HG02852 (cell line): Measurements from ENCODE around the gene CCDC91.

Source experiments
- ATAC-seq: cut with Tn5 transposase; IDR thresholded peaks from one replicate; pipeline ENCODE4 v1.9.1; 2021; ENCODE audit warnings: mild to moderate bottlenecking, moderate library complexity; ENCODE audit not compliant: unreplicated experiment

Gene CCDC91, protein sequence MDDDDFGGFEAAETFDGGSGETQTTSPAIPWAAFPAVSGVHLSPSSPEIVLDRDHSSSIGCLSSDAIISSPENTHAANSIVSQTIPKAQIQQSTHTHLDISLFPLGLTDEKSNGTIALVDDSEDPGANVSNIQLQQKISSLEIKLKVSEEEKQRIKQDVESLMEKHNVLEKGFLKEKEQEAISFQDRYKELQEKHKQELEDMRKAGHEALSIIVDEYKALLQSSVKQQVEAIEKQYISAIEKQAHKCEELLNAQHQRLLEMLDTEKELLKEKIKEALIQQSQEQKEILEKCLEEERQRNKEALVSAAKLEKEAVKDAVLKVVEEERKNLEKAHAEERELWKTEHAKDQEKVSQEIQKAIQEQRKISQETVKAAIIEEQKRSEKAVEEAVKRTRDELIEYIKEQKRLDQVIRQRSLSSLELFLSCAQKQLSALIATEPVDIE

DNA sequence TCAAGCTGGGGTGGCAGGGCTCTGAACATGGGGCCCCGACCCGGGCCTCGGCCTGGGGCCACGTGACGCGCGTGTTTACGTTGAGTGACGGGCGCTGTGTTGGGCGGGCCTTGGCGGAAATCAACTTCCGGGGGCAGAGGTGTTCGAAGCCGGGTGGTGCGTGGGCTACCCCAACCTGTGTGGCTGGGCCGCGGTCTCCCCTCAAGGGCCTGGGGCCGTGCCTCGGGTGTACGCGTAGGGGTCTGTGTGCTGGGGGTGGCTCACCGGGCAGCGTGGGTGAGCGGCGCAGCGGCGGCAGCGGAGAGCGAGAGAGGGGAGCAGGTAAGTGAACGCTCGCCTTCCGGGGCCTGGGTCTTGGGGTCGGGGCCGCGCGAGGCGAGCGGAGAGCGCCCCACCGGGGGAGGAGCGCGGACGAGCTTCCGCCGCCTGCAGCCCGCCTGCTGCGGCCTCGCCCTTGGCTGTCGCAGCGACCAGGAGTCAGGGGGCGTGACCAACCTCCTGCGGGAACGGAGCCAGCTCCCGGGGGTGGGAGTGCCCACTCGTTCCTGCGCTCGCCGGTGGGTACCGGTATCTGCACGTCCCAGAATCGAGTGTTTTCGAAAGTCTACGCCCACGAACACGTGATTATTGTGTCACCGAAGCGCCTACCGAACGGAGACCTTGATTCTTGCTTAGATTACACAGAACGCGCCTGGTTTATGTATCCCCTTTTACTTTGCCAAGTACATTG is at the start of gene CCDC91:
CCDC91 (plus strand) TSS at position 136 of the 730 bp plus-strand sequence. CDS start 66,760 bp downstream, outside the sequence.
- peak; percentile 93 for ATAC-seq

DNA sequence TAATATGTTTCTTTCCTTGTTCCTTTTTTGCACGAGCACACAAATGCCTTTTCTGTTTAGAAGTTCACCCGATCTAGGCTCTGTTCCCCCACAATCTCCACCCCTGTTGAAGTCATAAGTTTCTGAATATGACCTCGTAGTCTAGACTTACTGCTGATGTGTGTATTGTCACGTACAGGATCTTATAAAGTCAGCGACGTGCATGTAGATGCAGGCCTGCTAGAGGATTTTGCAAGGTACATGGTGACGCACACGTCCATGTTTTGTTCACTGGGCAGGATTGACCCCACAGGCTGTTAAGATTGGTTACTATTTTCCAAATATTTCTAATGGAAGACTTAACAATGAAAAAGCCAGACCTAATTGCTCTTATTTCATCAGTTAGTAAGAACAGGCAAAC is 46.2 kb upstream of the CCDC91 start:
- ATAC-seq = no peak

GRCh38 chr12:28144532-28144931 is 45.7 kb upstream of the CCDC91 start:
- no peak for ATAC-seq

DNA sequence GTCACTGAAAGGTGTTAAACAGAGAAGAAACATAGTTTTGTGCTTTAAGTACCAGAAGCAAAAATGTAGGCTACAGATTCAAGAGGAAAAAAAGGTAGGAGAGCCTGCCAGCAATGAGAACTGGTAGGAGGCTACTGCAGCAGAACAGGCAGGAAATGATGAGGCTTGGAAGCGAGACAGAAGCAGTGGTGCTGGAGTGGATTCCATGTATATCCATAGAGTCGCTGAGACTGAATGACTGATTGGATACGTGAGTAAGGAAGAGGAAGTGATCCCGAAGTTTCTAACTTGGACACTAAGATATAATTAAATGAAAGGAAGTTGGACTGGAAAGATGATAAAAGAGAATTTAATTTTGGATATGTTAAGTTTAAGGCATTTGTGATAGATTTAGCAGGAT is 45.0 kb upstream of the CCDC91 start:
- no peak for ATAC-seq

- no peak for ATAC-seq
Observed at GRCh38 chr12:28149279-28149678, 41.0 kb upstream of the CCDC91 start.

- ATAC-seq = no peak
Observed at GRCh38 chr12:28156362-28156761, 33.9 kb upstream of the CCDC91 start.

DNA sequence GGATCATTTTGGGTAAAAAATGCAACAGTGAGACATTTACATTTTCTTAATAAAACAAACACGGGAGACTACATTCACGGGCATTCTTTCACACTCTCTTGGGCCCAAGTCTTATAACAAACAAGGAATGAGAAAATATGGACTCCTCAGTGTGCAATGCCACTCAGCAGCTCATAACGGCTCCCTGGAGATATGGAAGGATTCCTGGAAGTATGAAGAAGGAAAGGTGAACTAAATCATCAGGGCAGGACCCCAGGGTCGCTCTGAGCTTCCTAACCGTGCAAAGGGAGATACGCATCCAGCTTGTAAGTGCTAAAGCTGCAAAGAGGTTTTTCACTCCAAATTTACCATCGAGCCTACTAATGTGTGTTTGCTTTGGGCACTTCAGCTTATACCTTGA is 33.5 kb upstream of the CCDC91 start:
- no peak for ATAC-seq

GRCh38 chr12:28158353-28158752 is 31.9 kb upstream of the CCDC91 start:
- no peak for ATAC-seq

- no peak for ATAC-seq
Observed at GRCh38 chr12:28159688-28160087, 30.6 kb upstream of the CCDC91 start.

GRCh38 chr12:28161697-28162096 is 28.6 kb upstream of the CCDC91 start:
- ATAC-seq = no peak

DNA sequence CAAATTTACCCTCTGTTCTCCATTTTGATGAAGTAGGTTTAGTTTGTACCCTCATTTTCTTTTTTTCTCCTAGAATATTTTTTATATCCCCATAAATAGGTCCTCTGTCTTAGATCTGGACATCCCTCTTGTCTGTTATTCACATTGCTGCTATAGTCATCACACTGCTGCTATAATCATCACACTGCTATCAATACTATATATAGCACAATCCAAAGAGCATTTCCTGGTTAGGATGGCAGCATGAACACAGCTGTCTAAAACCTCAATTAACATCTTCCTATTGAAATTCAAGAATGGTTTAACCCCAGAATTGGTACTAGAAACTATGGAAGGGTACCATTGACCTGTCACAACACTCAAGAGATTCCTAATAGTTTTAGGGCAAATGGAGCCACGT is 27.6 kb upstream of the CCDC91 start:
- no peak for ATAC-seq

- no peak for ATAC-seq
Observed at GRCh38 chr12:28164644-28165275, 25.5 kb upstream of the CCDC91 start.

GRCh38 chr12:28167981-28168485 is 22.2 kb upstream of the CCDC91 start:
- no peak for ATAC-seq

DNA sequence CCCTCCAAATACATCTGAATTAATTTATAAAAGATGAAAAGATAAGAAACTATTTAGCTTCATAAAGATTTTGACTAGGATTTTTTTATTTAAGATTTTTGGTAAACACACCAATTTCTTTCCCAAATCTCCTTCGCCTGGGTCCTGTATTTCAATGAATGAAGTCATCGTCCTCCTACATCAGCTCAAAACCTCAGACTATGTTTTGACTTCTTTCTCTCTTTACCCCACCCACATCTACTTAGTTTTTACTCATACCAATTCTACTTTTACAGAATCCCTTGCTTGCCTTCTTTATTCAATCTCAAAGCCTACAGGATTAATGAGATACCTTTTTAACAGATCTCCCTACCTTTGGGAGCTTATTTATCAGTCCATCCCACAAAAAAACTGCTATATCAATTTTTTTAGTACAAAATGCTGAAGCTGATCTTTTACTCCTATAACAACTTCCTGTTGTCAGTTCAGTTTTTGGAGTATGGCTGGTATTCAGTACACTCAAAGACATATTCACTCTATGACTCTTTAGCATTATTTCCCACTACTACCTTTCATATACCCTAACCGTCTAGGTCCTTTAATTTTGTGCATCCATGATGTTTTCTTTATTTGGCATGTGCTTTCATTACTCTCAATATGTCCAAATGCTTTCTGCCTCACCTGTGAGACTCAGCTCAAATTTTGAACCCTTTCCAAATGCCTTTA is 18.7 kb upstream of the CCDC91 start:
- ATAC-seq = no peak

DNA sequence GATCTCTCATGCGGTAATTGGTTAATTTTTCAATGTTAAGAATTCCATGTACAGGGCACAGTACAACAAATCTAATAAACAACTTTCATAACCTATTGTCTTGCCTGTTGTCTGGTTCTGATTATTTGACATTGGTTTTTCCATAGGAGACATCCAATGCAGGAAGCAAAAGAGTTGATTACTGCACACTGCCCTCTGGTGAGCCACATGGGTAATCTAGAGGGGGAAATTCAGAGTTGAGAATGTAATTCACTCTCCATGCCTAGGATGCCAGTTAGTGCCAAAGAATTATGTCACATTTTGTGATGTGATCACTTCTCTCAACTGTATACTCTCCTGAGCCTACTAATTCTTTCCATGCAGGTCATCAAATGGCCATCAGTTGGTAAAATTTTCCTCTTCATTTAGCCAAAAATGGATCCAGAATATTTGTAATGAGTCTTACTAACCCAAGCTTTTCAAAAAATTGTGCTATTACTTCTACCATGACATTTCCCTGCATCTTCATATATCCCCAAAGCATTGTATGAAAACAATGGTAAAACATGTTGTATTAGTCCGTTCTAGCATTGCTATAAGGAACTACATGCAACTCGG is 17.7 kb upstream of the CCDC91 start:
- no peak for ATAC-seq

DNA sequence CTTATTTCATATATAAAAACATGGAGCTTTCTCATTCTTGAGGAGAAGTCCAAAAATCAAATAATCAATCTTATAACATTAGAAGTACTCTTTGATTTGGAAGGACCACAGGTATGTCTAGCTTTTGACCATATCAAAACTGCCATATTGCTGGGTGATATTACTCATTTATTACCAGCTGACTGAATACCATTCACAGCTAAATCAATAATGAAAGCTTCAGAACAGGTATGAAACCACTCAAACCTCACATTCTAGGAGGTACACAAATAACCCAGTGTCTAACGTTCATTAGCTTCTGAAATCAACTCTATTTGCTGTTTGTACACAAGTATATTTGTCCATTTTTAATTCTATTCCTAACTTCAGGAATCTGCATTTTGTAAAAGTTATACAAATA is 16.8 kb upstream of the CCDC91 start:
- no peak for ATAC-seq

DNA sequence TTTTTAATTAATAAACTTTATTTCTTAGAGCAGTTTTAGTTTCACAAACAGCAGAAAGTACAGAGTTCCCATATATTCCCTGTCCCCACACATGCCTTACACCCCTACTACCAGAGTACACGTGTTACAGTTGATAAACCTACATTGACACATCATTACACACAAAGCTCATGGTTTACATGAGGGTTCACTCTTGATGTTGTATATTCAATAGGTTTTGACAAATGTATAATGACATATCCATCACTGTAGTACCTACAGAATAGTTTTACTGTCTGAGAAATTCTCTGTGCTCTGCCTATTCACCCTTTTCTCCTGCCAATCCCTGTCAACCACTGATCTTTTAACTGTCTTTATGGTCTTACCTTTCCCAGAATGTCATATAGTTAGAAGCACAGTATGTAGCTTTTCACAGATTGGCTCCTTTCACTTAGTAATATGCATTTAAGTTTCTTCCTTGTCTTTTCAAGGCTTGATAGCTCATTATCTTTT is 15.1 kb upstream of the CCDC91 start:
- no peak for ATAC-seq

DNA sequence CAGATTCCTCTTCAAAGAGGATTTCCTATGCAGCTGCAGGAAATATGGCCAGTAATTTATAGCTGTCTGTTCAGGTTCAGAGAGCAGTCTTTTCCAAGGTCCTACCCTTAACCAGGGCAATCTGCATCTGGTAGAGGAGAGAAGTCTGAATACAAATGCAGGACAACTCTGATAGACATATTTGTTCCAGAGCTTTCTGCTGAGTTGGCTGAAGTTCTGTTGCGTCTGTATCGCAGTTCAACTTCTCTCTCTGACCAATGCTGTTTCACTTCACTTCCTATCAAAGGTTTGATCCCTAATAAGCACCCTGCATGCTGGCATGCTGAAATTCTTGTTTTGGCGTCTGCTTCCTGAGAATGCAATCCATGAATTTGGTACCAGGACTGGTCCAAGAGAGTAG is 14.0 kb upstream of the CCDC91 start:
- no peak for ATAC-seq

DNA sequence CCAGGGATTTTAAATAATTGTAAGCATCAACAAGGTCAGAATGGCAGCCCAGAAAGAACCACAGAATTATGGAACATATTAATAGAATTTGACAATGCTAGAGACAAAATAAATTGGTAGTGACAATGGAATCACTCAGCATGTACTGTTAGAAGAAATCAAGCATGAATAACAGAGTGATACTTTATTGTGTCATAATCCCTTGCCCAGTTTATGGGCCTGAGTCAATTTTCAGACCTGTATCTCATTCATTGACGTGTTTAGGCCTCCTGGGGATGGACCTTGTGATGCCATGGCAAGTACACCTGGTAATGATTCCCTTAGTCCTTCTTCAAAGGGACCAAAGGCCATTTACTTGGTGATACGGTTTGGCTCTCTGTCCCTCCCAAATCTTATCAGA is 12.8 kb upstream of the CCDC91 start:
- no peak for ATAC-seq

- ATAC-seq = no peak
Observed at GRCh38 chr12:28177905-28178304, 12.4 kb upstream of the CCDC91 start.
